ENCODE results near the gene DGKG.

DNA sequence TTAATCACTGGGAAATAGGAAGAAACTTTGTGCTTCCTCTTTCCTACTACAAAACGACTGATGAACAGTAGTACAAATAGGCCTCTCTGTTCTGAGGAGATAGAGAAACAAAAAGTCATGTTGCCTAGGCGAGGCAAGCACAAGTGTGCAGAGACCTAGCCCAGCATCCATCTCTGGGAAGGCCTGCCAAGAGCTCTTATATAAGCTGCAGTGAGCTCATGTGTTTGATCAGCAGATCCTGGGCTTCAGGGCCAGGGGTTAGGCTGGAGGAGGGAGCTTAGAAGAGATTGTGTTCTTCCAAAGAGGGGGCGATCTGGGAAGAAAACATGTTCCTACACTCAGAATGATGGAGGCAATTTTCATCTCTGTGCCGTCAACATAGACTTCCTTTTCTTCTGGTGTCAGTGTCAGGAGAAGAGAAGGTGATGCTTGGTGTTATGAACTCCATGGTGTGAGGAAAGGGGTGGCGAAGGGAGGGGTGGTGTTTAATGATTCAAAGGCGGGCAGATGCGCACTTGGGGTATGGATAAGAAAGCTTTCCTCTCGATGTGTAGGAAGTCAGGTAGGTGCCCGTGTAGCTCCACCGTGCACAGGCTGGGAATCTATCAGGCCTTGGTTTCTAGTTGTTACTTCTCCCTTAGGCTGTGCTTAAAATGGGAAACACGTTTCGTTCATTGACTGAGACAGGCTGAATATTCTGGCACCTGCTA is 223.6 kb downstream of the DGKG start:
- TF ChIP-seq POLR2AphosphoS5 (IDR thresholded peaks at IDR 0.05; ENCODE audit: low read depth, low read length) (no peak), POLR2A (IDR thresholded peaks at IDR 0.05; ENCODE audit: low read depth, low read length) (no peak), TAF1 (IDR thresholded peaks at IDR 0.05; ENCODE audit: borderline replicate concordance, low read depth, low read length) (no peak)

All from GM12892 (cell line).